Tongue (tissue), 2 donors: Measurements from ENCODE around the gene ELMOD3. TPM values are rescaled to one million over a fixed set of nuclear protein-coding genes. Genes with fewer than 3 reads are reported as not detected.
A peak's percentile ranks its signal among the peaks of the same experiment; 100 is the strongest.
"Not testable (repeated sequence)": the region's sequence is repeated elsewhere in the genome, so short reads cannot be mapped to it uniquely, and the experiment has no call there.

ENCODE experiments used
- DNase-seq: peaks from one replicate; pipeline ENCODE4 v3.0.0-alpha.2; 2015
- total RNA-seq: library from RNA; depleted of rRNA; stranded (reverse); fragments of >200 nt; gene quantifications from one replicate; pipeline ENCODE4 v1.2.3, GENCODE V29; 2014

ELMOD3 gene
- total RNA-seq, 1 donor from 2014 or later: 16.5 TPM

DNA sequence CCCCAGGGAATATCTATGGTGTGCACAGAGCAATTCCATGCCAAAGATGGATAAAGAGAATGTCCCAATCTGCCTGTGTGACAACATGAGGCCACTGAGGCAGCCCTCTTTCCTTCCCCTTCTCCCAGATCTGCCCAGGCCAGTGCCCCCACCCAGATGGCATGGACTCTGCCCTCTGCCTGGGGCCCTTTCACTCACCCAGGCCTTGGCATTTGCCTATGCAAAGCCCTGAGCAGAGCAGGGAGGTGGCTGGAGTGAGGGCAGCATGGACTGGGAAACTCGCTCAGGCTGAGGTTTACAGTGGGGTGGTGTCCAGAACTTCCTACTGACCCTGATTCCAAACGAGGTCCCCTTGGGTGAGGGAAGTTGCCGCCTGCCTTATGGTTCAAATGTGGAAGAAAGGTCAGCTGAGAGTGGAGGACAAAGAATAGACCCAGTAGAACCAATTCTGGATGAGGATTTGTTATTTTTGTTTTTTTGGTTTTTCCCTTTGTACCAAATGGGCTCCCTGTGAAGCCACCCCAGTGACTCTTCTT is 72.8 kb downstream of the ELMOD3 start:
- no peak for DNase-seq

GRCh38 chr2:85428343-85428881 is 73.8 kb downstream of the ELMOD3 start:
- DNase-seq: no peak

DNA sequence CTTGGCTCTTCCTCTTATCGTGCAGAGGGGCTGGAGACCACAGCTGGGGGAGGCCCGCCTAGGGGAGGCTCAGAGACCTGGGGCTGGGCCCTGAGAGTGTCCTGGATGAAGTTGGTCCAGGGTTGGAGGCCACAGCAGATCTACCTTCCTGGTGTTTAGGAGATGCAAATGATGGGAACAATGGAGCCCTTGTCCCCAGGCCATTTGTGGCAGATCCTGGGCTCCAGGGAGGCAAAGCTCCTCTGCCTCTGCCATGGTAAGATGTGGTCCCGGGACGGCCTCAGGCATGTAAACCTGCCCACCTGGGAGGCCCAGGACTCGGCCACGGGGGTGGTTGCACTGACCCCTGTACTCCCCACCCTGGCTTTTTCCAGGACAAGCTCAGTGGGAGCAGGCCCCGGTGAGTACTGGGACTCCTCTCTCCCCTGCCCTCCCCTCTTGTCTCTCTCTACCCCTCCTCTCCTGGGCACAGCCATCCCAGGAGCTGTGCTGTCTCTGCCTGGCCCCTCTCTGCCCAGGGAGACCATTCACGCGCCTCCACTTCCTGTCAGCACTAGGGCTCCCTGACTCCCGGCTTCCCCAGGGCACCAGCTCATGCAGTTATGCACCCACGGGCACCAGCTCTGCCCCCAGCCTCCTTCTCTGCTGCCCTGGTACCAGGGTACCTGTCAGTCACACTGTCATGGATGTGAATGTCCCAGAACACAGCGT is 74.8 kb downstream of the ELMOD3 start:
- DNase-seq: no peak

DNA sequence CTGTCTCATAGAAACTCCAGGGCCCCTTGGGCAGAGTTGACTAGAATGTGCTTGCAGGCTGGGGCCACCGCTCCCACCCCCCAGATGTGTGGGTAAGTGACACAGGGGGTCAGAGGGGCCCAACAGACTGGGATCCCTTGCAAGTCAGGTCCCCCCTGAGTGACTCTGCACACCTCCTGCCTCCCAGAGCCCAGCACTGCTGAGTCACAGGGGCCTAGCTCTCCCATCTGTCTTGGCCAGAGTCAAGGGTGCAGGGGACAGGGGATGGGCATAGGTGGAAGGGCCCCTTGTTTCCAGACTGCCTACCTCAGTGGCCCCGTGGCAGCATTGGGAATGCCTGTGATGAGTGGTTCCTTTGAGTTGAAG is 75.3 kb downstream of the ELMOD3 start:
- no peak for DNase-seq

- peak; percentile 95 for DNase-seq
These were observed 76.4 kb downstream of the ELMOD3 start for GRCh38 chr2:85430752-85431569.

GRCh38 chr2:85431570-85432205 is 77.1 kb downstream of the ELMOD3 start:
- no peak for DNase-seq

GRCh38 chr2:85433511-85434089 is 79.0 kb downstream of the ELMOD3 start:
- DNase-seq: peak; percentile 98

DNA sequence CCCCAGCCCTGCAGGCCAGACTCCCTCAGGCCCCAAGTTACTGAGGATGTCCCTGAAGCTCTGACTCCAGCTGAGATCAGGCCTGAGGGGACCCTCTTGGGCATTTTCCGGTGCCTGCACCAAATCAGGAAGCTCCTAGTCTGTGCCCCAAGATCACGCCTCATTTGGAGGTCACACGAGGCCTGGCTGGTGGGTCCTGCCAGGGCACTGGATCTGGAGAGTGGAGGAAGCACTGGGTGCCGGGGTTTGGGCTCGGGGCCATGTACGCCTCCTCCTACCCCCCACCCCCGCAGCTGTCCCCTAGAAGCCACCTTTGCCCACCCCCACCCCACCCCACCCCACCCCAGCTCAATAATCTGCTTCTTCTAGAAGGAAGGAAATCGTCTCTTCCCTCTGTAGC is 80.1 kb downstream of the ELMOD3 start:
- no peak for DNase-seq

DNA sequence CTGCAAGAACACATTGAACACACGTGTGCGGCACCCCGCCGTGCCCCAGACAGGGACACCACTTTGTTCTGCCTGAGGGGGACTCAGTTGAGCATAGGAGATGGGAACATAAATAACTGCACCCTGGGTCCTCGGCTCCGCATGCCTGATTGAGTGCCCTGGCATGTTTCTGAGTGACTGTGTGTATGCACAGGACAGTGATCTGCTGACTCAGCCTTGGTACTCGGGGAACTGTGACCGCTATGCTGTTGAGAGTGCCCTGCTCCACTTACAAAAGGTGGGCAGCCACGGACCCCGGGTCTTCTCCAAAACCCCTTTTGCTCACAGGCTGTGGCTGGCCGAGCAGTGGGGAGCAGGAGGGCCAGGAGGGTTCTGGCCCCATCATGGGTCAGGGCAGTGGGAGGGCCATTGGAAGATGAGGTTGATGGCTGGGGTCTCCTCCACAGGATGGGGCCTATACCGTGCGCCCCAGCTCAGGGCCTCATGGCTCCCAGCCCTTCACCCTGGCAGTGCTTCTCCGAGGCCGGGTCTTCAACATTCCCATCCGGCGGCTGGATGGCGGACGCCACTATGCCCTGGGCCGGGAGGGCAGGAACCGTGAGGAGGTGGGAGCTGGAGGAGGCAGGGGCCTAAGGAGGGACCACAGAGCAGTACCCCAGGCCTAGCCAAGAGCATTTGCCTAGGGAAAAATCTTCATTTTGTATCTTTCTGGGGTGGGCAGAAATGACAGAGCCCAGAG is 80.8 kb downstream of the ELMOD3 start:
- no peak for DNase-seq

DNA sequence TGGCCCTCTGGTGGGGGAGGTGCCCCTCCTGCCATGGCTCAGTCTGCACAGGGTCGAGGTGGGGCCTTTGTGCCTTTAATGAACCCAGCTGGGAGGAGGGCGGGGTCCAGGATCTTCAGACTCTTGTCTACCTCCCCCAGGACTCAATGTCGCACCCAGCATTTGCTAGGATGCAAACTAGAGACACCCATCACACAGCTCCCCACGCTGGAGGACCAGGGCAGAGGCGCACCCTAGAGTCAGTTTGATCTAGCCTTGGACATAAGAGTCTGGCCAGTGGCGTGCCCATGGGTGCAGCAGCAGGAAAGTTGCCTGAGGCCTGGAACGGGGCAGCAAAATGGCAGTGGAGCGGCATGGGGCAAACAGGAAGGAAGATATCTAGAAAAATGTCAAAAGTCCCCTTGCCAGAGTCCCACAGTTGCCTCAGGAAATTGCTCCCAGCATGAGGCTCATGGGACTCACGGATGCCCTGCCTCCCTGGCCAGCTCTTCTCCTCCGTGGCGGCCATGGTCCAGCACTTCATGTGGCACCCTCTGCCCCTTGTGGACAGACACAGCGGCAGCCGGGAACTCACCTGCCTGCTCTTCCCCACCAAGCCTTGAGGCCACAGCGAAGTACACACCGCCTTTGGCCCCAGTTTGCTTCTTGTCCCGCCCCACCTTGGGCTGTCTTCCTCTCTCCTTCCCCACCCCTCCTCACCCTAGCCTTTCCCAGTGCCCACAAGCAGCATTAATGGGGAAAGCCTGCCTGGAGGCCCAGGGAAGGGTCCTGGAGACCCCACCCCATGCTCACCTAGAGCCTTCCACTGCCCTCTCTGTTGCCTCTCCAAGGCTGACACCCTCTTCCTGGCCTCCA is 81.6 kb downstream of the ELMOD3 start:
- DNase-seq: no peak

DNA sequence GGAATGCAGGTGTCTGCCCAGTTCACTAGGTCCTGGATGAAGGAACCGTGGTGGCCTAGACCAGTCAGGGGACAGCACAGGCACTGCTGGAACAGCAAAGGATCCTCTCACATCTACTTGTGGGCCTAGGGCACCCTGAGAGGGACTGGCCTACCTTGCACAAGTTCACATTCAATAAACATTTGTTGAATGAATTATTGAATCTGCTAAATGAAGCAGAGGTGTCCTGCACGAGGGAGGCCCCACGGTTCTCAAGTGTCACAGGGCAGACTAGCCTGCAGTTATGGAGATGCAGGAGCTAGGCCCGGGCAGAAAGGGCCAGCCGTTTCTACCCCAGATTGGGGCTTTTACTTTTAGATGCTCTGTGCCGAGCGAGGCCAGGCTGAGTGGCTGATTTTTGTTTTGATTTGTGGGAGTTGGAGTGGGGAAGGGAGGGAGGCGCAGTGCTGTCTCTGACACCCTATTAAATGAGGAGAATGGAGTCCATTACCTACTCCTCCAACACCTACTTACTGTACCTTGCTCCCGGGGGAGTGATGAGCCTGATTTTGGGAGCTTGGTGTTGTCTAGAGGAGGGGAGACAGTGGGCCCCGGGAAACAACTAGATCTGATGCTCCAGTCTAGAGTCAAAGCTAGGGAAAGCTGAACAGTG is 82.4 kb downstream of the ELMOD3 start:
- DNase-seq: no peak

GRCh38 chr2:85437488-85438200 is 83.1 kb downstream of the ELMOD3 start:
- DNase-seq: peak; percentile 91

GRCh38 chr2:85438201-85439024 is 83.8 kb downstream of the ELMOD3 start:
- DNase-seq: no peak

- no peak for DNase-seq
These were observed 84.5 kb downstream of the ELMOD3 start for GRCh38 chr2:85439025-85439472.

GRCh38 chr2:85439569-85439968 is 85.0 kb downstream of the ELMOD3 start:
- DNase-seq: not testable (repeated sequence)

DNA sequence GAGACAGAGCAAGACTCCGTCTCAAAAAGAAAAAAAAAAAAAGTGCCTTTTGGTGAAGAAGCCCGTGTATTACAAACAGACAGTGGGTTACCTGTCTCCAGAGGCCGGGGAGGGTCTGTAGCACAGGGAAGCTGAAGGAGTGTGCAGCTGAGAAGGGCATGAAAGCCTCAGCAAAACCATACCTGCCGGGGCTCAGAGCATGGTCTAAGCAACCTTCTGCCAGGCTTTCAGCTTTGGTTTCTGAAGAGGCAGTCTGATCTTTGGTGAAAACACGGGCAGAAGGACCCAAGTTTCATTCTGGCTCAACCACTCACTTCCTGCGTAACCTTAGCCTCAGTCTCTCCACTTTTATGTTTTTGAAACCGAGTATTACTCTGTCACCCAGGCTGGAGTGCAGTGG is 85.4 kb downstream of the ELMOD3 start:
- DNase-seq: no peak

GRCh38 chr2:85440729-85441128 is 86.2 kb downstream of the ELMOD3 start:
- DNase-seq: peak; percentile 58
